ENCODE measurements around the gene ATP6V1A.

The ATP6V1A gene

GRCh38 chr3:113746548-113747282 is at the start of gene ATP6V1A:
TSS of gene ATP6V1A (plus strand) at chr3:113747035. CDS start at chr3:113778754, 31,719 bp downstream.
- DNase-seq = peak; percentile 94

GRCh38 chr3:113697500-113698090 is 49.2 kb upstream of the ATP6V1A start:
- no peak for DNase-seq

GRCh38 chr3:113698213-113698742 is 48.6 kb upstream of the ATP6V1A start:
- no peak for DNase-seq

GRCh38 chr3:113698956-113699355 is 47.9 kb upstream of the ATP6V1A start:
- no peak for DNase-seq

GRCh38 chr3:113707835-113708234 is 39.0 kb upstream of the ATP6V1A start:
- no peak for DNase-seq

GRCh38 chr3:113712129-113712528 is 34.7 kb upstream of the ATP6V1A start:
- DNase-seq = no peak

GRCh38 chr3:113714702-113715101 is 32.1 kb upstream of the ATP6V1A start:
- DNase-seq = no peak

- no peak for DNase-seq
Measured at GRCh38 chr3:113717308-113717707, 29.5 kb upstream of the ATP6V1A start.

- no peak for DNase-seq
Measured at GRCh38 chr3:113717818-113718217, 29.0 kb upstream of the ATP6V1A start.

GRCh38 chr3:113719294-113719693 is 27.5 kb upstream of the ATP6V1A start:
- DNase-seq = no peak

GRCh38 chr3:113719758-113720157 is 27.1 kb upstream of the ATP6V1A start:
- no peak for DNase-seq

GRCh38 chr3:113721636-113722035 is 25.2 kb upstream of the ATP6V1A start:
- DNase-seq = no peak

- no peak for DNase-seq
Measured at GRCh38 chr3:113728661-113729060, 18.2 kb upstream of the ATP6V1A start.

- DNase-seq = no peak
Measured at GRCh38 chr3:113730550-113730949, 16.3 kb upstream of the ATP6V1A start.

GRCh38 chr3:113731694-113732093 is 15.1 kb upstream of the ATP6V1A start:
- no peak for DNase-seq

- DNase-seq = no peak
Measured at GRCh38 chr3:113736548-113737089, 10.2 kb upstream of the ATP6V1A start.

GRCh38 chr3:113741086-113741485 is 5.7 kb upstream of the ATP6V1A start:
- no peak for DNase-seq

GRCh38 chr3:113741620-113742019 is 5.2 kb upstream of the ATP6V1A start:
- DNase-seq = no peak

GRCh38 chr3:113743006-113743630 is 3.7 kb upstream of the ATP6V1A start:
- no peak for DNase-seq

- peak; percentile 76 for DNase-seq
Measured at GRCh38 chr3:113744941-113745755, 1.7 kb upstream of the ATP6V1A start.

GRCh38 chr3:113745756-113746547 is 883 bp upstream of the ATP6V1A start, which contains the start of gene NAA50:
TSS of gene NAA50 (minus strand) at chr3:113746249. CDS start at chr3:113745949, 300 bp downstream.
- DNase-seq = peak; percentile 97

Measured in left hindlimb (tissue), 1 donor.